Activated T-helper 2 cell treated with anti-CD3 and anti-CD28 coated beads, Interferon-gamma antibody, Interleukin-2, Interleukin-4, amounts not matched to agents 10 μg/mL and 5 μg/mL and 100 μg/mL, durations not matched to agents 14 hours and 24 hours and 36 hours (primary cell): ENCODE measurements around the gene LRBA. TPM values are rescaled to one million over a fixed set of nuclear protein-coding genes. Genes with fewer than 3 reads are reported as not detected.

Source experiments
- DNase-seq: peaks from one replicate; pipeline ENCODE4 v3.0.0; 2021; ENCODE audit warnings: low spot score
- H3K27ac Mint-ChIP-seq: one replicate; pipeline ENCODE4 v1.8.0; 2021; ENCODE audit warnings: mixed read lengths
- H3K27me3 Mint-ChIP-seq: one replicate; pipeline ENCODE4 v1.8.0; 2021; ENCODE audit warnings: low read depth, mixed read lengths
- H3K36me3 Mint-ChIP-seq: one replicate; pipeline ENCODE4 v1.8.0; 2021; ENCODE audit warnings: low read depth, mixed read lengths
- H3K4me1 Mint-ChIP-seq: one replicate; pipeline ENCODE4 v1.8.0; 2021; ENCODE audit warnings: low read depth, mixed read lengths
- H3K4me3 Mint-ChIP-seq: one replicate; pipeline ENCODE4 v1.8.0; 2021; ENCODE audit warnings: low read depth, mild to moderate bottlenecking, moderate library complexity, mixed read lengths
- H3K9me3 Mint-ChIP-seq: one replicate; pipeline ENCODE4 v1.8.0; 2021; ENCODE audit warnings: mixed read lengths
- intact Hi-C: fragments of 100-400 bp; cut with micrococcal nuclease; formaldehyde crosslinking; loops from one replicate; pipeline ENCODE4 v1.15.1; 2023
- total RNA-seq: library from RNA; stranded (reverse); gene quantifications from 2 replicates; pipeline ENCODE4 v1.2.3, GENCODE V29; 2022

Gene LRBA
- total RNA-seq, 1 donor from 2014 or later: 46.4 TPM

GRCh38 chr4:150822407-150822806, 192.7 kb downstream of the LRBA start:
- no peak for DNase-seq
- no peak overlapping the region for H3K4me3 Mint-ChIP-seq
- H3K27ac Mint-ChIP-seq: no peak overlapping the region
- H3K36me3 Mint-ChIP-seq: peaks cover 33% of the 10 kb centered on the region
- intact Hi-C loops: no loop called here
- H3K27me3 Mint-ChIP-seq: no peaks in the 10 kb centered on the region
- no peaks in the 10 kb centered on the region for H3K9me3 Mint-ChIP-seq
- H3K4me1 Mint-ChIP-seq: peaks cover 25% of the 10 kb centered on the region

GRCh38 chr4:150821641-150822040, 193.4 kb downstream of the LRBA start:
- intact Hi-C loops: no loop called here
- peaks cover 18% of the 10 kb centered on the region for H3K4me1 Mint-ChIP-seq
- H3K4me3 Mint-ChIP-seq: no peak overlapping the region
- peaks cover 30% of the 10 kb centered on the region for H3K36me3 Mint-ChIP-seq
- H3K9me3 Mint-ChIP-seq: no peaks in the 10 kb centered on the region
- no peak overlapping the region for H3K27ac Mint-ChIP-seq
- no peaks in the 10 kb centered on the region for H3K27me3 Mint-ChIP-seq
- no peak for DNase-seq

- Mint-ChIP-seq H3K9me3 (no peaks in the 10 kb centered on the region), H3K27me3 (no peaks in the 10 kb centered on the region), H3K36me3 (peaks cover 27% of the 10 kb centered on the region), H3K27ac (no peak overlapping the region), H3K4me3 (no peak overlapping the region), H3K4me1 (peaks cover 11% of the 10 kb centered on the region)
- no peak for DNase-seq
- intact Hi-C loops: no loop called here
Observed at GRCh38 chr4:150820409-150820808, 194.7 kb downstream of the LRBA start.

- H3K36me3 Mint-ChIP-seq: peaks cover 17% of the 10 kb centered on the region
- H3K4me1 Mint-ChIP-seq: peaks cover 15% of the 10 kb centered on the region
- no peak overlapping the region for H3K27ac Mint-ChIP-seq
- intact Hi-C loops: loop anchor here (5.0 kb wide), 1 partner anchor 154 kb away; no protein-coding TSS in a partner anchor
- no peak overlapping the region for H3K4me3 Mint-ChIP-seq
- H3K9me3 Mint-ChIP-seq: no peaks in the 10 kb centered on the region
- DNase-seq: no peak
- no peaks in the 10 kb centered on the region for H3K27me3 Mint-ChIP-seq
Observed at GRCh38 chr4:150818661-150819060, 196.4 kb downstream of the LRBA start.

- H3K4me1 Mint-ChIP-seq: peaks cover 15% of the 10 kb centered on the region
- H3K4me3 Mint-ChIP-seq: no peak overlapping the region
- intact Hi-C loops: loop anchor here (5.0 kb wide), 1 partner anchor 154 kb away; no protein-coding TSS in a partner anchor
- DNase-seq: no peak
- no peaks in the 10 kb centered on the region for H3K9me3 Mint-ChIP-seq
- H3K27ac Mint-ChIP-seq: no peak overlapping the region
- no peaks in the 10 kb centered on the region for H3K27me3 Mint-ChIP-seq
- H3K36me3 Mint-ChIP-seq: peaks cover 17% of the 10 kb centered on the region
Observed at GRCh38 chr4:150817804-150818528, 197.1 kb downstream of the LRBA start.

- Mint-ChIP-seq H3K27me3 (no peaks in the 10 kb centered on the region), H3K27ac (no peak overlapping the region), H3K4me1 (peaks cover 15% of the 10 kb centered on the region), H3K9me3 (no peaks in the 10 kb centered on the region), H3K36me3 (peaks cover 19% of the 10 kb centered on the region), H3K4me3 (no peak overlapping the region)
- intact Hi-C loops: loop anchor here (5.0 kb wide), 1 partner anchor 155 kb away; no protein-coding TSS in a partner anchor
- DNase-seq: no peak
Observed at GRCh38 chr4:150817017-150817416, 198.1 kb downstream of the LRBA start.

GRCh38 chr4:150816491-150816890, 198.6 kb downstream of the LRBA start:
- Mint-ChIP-seq H3K4me1 (peaks cover 15% of the 10 kb centered on the region), H3K4me3 (no peak overlapping the region), H3K36me3 (peaks cover 22% of the 10 kb centered on the region), H3K27ac (no peak overlapping the region), H3K9me3 (no peaks in the 10 kb centered on the region), H3K27me3 (no peaks in the 10 kb centered on the region)
- intact Hi-C loops: loop anchor here (5.0 kb wide), 1 partner anchor 156 kb away; no protein-coding TSS in a partner anchor
- DNase-seq: no peak

- DNase-seq: no peak
- H3K36me3 Mint-ChIP-seq: peaks cover 33% of the 10 kb centered on the region
- no peaks in the 10 kb centered on the region for H3K27me3 Mint-ChIP-seq
- no peaks in the 10 kb centered on the region for H3K9me3 Mint-ChIP-seq
- H3K27ac Mint-ChIP-seq: no peak overlapping the region
- H3K4me1 Mint-ChIP-seq: peaks cover 15% of the 10 kb centered on the region
- H3K4me3 Mint-ChIP-seq: no peak overlapping the region
- intact Hi-C loops: loop anchor here (5.0 kb wide), 1 partner anchor 157 kb away; no protein-coding TSS in a partner anchor
Observed at GRCh38 chr4:150814873-150815272, 200.2 kb downstream of the LRBA start.

GRCh38 chr4:150805183-150806025, 209.7 kb downstream of the LRBA start:
- Mint-ChIP-seq H3K4me1 (peaks cover 1% of the 10 kb centered on the region), H3K36me3 (peaks cover 9% of the 10 kb centered on the region), H3K27ac (no peak overlapping the region), H3K27me3 (no peaks in the 10 kb centered on the region), H3K9me3 (no peaks in the 10 kb centered on the region), H3K4me3 (no peak overlapping the region)
- no peak for DNase-seq
- intact Hi-C loops: no loop called here

- DNase-seq: no peak
- peaks cover 3% of the 10 kb centered on the region for H3K4me1 Mint-ChIP-seq
- no peaks in the 10 kb centered on the region for H3K9me3 Mint-ChIP-seq
- H3K36me3 Mint-ChIP-seq: peaks cover 10% of the 10 kb centered on the region
- H3K27ac Mint-ChIP-seq: no peak overlapping the region
- intact Hi-C loops: no loop called here
- H3K27me3 Mint-ChIP-seq: no peaks in the 10 kb centered on the region
- no peak overlapping the region for H3K4me3 Mint-ChIP-seq
Observed at GRCh38 chr4:150801833-150802232, 213.3 kb downstream of the LRBA start.

GRCh38 chr4:150799207-150799606, 215.9 kb downstream of the LRBA start:
- intact Hi-C loops: no loop called here
- no peak overlapping the region for H3K4me3 Mint-ChIP-seq
- H3K9me3 Mint-ChIP-seq: no peaks in the 10 kb centered on the region
- H3K4me1 Mint-ChIP-seq: peaks cover 3% of the 10 kb centered on the region
- DNase-seq: no peak
- no peak overlapping the region for H3K27ac Mint-ChIP-seq
- no peaks in the 10 kb centered on the region for H3K27me3 Mint-ChIP-seq
- H3K36me3 Mint-ChIP-seq: peaks cover 7% of the 10 kb centered on the region

- Mint-ChIP-seq H3K9me3 (no peaks in the 10 kb centered on the region), H3K4me3 (no peak overlapping the region), H3K36me3 (peaks cover 3% of the 10 kb centered on the region), H3K27me3 (no peaks in the 10 kb centered on the region), H3K4me1 (no peaks in the 10 kb centered on the region), H3K27ac (no peak overlapping the region)
- intact Hi-C loops: no loop called here
- no peak for DNase-seq
Observed at GRCh38 chr4:150794706-150795105, 220.4 kb downstream of the LRBA start.

GRCh38 chr4:150789864-150790263, 225.2 kb downstream of the LRBA start:
- no peaks in the 10 kb centered on the region for H3K4me1 Mint-ChIP-seq
- intact Hi-C loops: no loop called here
- DNase-seq: no peak
- no peak overlapping the region for H3K27ac Mint-ChIP-seq
- H3K4me3 Mint-ChIP-seq: no peak overlapping the region
- no peaks in the 10 kb centered on the region for H3K27me3 Mint-ChIP-seq
- H3K36me3 Mint-ChIP-seq: no peaks in the 10 kb centered on the region
- no peaks in the 10 kb centered on the region for H3K9me3 Mint-ChIP-seq
